ENCODE data around the gene POU2F3.

Gene POU2F3

GRCh38 chr11:120238968-120239620 lies 846 bp upstream of the POU2F3 start:
- Histone ChIP-seq H2BK5ac (ENCODE audit: low read length) (no peak overlapping the region), H2BK15ac (replicated peaks; ENCODE audit: low read depth) (no peak overlapping the region), H3K79me1 (ENCODE audit: low read length) (no peaks in the 10 kb centered on the region), H3K9ac (ENCODE audit: low read length) (no peak overlapping the region), H4K5ac (ENCODE audit: low read length) (no peak overlapping the region), H2AK5ac (ENCODE audit: low read length) (no peak overlapping the region), H3K18ac (ENCODE audit: low read length) (no peak overlapping the region), H3K27ac (ENCODE audit: low read depth, low read length) (no peak overlapping the region), H3K4me1 (ENCODE audit: control insufficient read depth, low read depth, low read length) (no peaks in the 10 kb centered on the region), H3K79me2 (ENCODE audit: control insufficient read depth, insufficient read depth, low read length) (no peaks in the 10 kb centered on the region), H3K36me3 (ENCODE audit: control insufficient read depth, insufficient read depth, low read length) (no peaks in the 10 kb centered on the region), H3K4me3 (ENCODE audit: low read length) (no peak overlapping the region), H3K23ac (ENCODE audit: low read length) (no peak overlapping the region), H2BK120ac (ENCODE audit: low read depth, low read length) (no peak overlapping the region), H4K8ac (ENCODE audit: low read depth, low read length) (no peak overlapping the region), H3K4me2 (ENCODE audit: low read length) (no peak overlapping the region), H3K27me3 (ENCODE audit: insufficient read depth, low read length, poor library complexity) (no peaks in the 10 kb centered on the region), H3K4ac (ENCODE audit: low read depth, low read length) (no peak overlapping the region), H3K56ac (ENCODE audit: low read length) (no peak overlapping the region)
- no peak for DNase-seq
- WGBS (ENCODE audit: extremely low coverage, insufficient coverage, low lambda C conversion rate) = no CpG with 5 or more reads among the region's 11 CpGs

GRCh38 chr11:120240866-120241265 lies 926 bp downstream of the POU2F3 start:
- DNase-seq = no peak
- Histone ChIP-seq H2BK120ac (ENCODE audit: low read depth, low read length) (no peak overlapping the region), H3K4me1 (ENCODE audit: control insufficient read depth, low read depth, low read length) (no peaks in the 10 kb centered on the region), H3K79me2 (ENCODE audit: control insufficient read depth, insufficient read depth, low read length) (no peaks in the 10 kb centered on the region), H3K56ac (ENCODE audit: low read length) (no peak overlapping the region), H3K4ac (ENCODE audit: low read depth, low read length) (no peak overlapping the region), H2AK5ac (ENCODE audit: low read length) (no peak overlapping the region), H3K18ac (ENCODE audit: low read length) (no peak overlapping the region), H3K9ac (ENCODE audit: low read length) (no peak overlapping the region), H3K4me2 (ENCODE audit: low read length) (no peak overlapping the region), H2BK15ac (replicated peaks; ENCODE audit: low read depth) (no peak overlapping the region), H3K79me1 (ENCODE audit: low read length) (no peaks in the 10 kb centered on the region), H3K27ac (ENCODE audit: low read depth, low read length) (no peak overlapping the region), H3K4me3 (ENCODE audit: low read length) (no peak overlapping the region), H3K36me3 (ENCODE audit: control insufficient read depth, insufficient read depth, low read length) (no peaks in the 10 kb centered on the region), H3K23ac (ENCODE audit: low read length) (no peak overlapping the region), H2BK5ac (ENCODE audit: low read length) (no peak overlapping the region), H4K5ac (ENCODE audit: low read length) (no peak overlapping the region), H3K27me3 (ENCODE audit: insufficient read depth, low read length, poor library complexity) (no peaks in the 10 kb centered on the region), H4K8ac (ENCODE audit: low read depth, low read length) (no peak overlapping the region)
- no CpG with 5 or more reads among the region's 2 CpGs for WGBS (ENCODE audit: extremely low coverage, insufficient coverage, low lambda C conversion rate)

- no peaks in the 10 kb centered on the region for H3K27me3 ChIP-seq (ENCODE audit: insufficient read depth, low read length, poor library complexity)
- no peaks in the 10 kb centered on the region for H3K79me1 ChIP-seq (ENCODE audit: low read length)
- H3K79me2 ChIP-seq (ENCODE audit: control insufficient read depth, insufficient read depth, low read length) = no peaks in the 10 kb centered on the region
- no CpG with 5 or more reads among the region's 7 CpGs for WGBS (ENCODE audit: extremely low coverage, insufficient coverage, low lambda C conversion rate)
- no peak overlapping the region for H3K18ac ChIP-seq (ENCODE audit: low read length)
- H3K4me2 ChIP-seq (ENCODE audit: low read length) = no peak overlapping the region
- no peak overlapping the region for H3K4me3 ChIP-seq (ENCODE audit: low read length)
- no peaks in the 10 kb centered on the region for H3K4me1 ChIP-seq (ENCODE audit: control insufficient read depth, low read depth, low read length)
- H4K8ac ChIP-seq (ENCODE audit: low read depth, low read length) = no peak overlapping the region
- H3K23ac ChIP-seq (ENCODE audit: low read length) = no peak overlapping the region
- H3K4ac ChIP-seq (ENCODE audit: low read depth, low read length) = no peak overlapping the region
- H3K36me3 ChIP-seq (ENCODE audit: control insufficient read depth, insufficient read depth, low read length) = no peaks in the 10 kb centered on the region
- no peak for DNase-seq
- H2BK120ac ChIP-seq (ENCODE audit: low read depth, low read length) = no peak overlapping the region
- H3K56ac ChIP-seq (ENCODE audit: low read length) = no peak overlapping the region
- no peak overlapping the region for H2AK5ac ChIP-seq (ENCODE audit: low read length)
- H2BK5ac ChIP-seq (ENCODE audit: low read length) = no peak overlapping the region
- no peak overlapping the region for H3K9ac ChIP-seq (ENCODE audit: low read length)
- no peak overlapping the region for H2BK15ac ChIP-seq (replicated peaks; ENCODE audit: low read depth)
- no peak overlapping the region for H3K27ac ChIP-seq (ENCODE audit: low read depth, low read length)
- no peak overlapping the region for H4K5ac ChIP-seq (ENCODE audit: low read length)
These were observed 1.3 kb downstream of the POU2F3 start for GRCh38 chr11:120241277-120241676.

GRCh38 chr11:120243221-120243620 lies 3.3 kb downstream of the POU2F3 start:
- H3K4me3 ChIP-seq (ENCODE audit: low read length) = no peak overlapping the region
- H3K4ac ChIP-seq (ENCODE audit: low read depth, low read length) = no peak overlapping the region
- no peak overlapping the region for H2BK120ac ChIP-seq (ENCODE audit: low read depth, low read length)
- no peaks in the 10 kb centered on the region for H3K79me2 ChIP-seq (ENCODE audit: control insufficient read depth, insufficient read depth, low read length)
- H3K27ac ChIP-seq (ENCODE audit: low read depth, low read length) = no peak overlapping the region
- no peak overlapping the region for H3K4me2 ChIP-seq (ENCODE audit: low read length)
- no peak overlapping the region for H3K23ac ChIP-seq (ENCODE audit: low read length)
- H3K56ac ChIP-seq (ENCODE audit: low read length) = no peak overlapping the region
- H3K18ac ChIP-seq (ENCODE audit: low read length) = no peak overlapping the region
- no peak overlapping the region for H3K9ac ChIP-seq (ENCODE audit: low read length)
- DNase-seq = no peak
- no peak overlapping the region for H4K8ac ChIP-seq (ENCODE audit: low read depth, low read length)
- WGBS (ENCODE audit: extremely low coverage, insufficient coverage, low lambda C conversion rate) = no CpG with 5 or more reads among the region's 4 CpGs
- H2BK5ac ChIP-seq (ENCODE audit: low read length) = no peak overlapping the region
- H3K79me1 ChIP-seq (ENCODE audit: low read length) = no peaks in the 10 kb centered on the region
- no peak overlapping the region for H2BK15ac ChIP-seq (replicated peaks; ENCODE audit: low read depth)
- H3K4me1 ChIP-seq (ENCODE audit: control insufficient read depth, low read depth, low read length) = no peaks in the 10 kb centered on the region
- no peak overlapping the region for H4K5ac ChIP-seq (ENCODE audit: low read length)
- no peaks in the 10 kb centered on the region for H3K36me3 ChIP-seq (ENCODE audit: control insufficient read depth, insufficient read depth, low read length)
- H2AK5ac ChIP-seq (ENCODE audit: low read length) = no peak overlapping the region
- H3K27me3 ChIP-seq (ENCODE audit: insufficient read depth, low read length, poor library complexity) = no peaks in the 10 kb centered on the region

- no peak overlapping the region for H4K5ac ChIP-seq (ENCODE audit: low read length)
- no peak overlapping the region for H2BK5ac ChIP-seq (ENCODE audit: low read length)
- H3K56ac ChIP-seq (ENCODE audit: low read length) = no peak overlapping the region
- no peak overlapping the region for H3K23ac ChIP-seq (ENCODE audit: low read length)
- no CpG with 5 or more reads among the region's 13 CpGs for WGBS (ENCODE audit: extremely low coverage, insufficient coverage, low lambda C conversion rate)
- no peak overlapping the region for H3K4ac ChIP-seq (ENCODE audit: low read depth, low read length)
- no peaks in the 10 kb centered on the region for H3K79me1 ChIP-seq (ENCODE audit: low read length)
- no peaks in the 10 kb centered on the region for H3K36me3 ChIP-seq (ENCODE audit: control insufficient read depth, insufficient read depth, low read length)
- H3K4me3 ChIP-seq (ENCODE audit: low read length) = no peak overlapping the region
- H3K4me1 ChIP-seq (ENCODE audit: control insufficient read depth, low read depth, low read length) = no peaks in the 10 kb centered on the region
- H3K9ac ChIP-seq (ENCODE audit: low read length) = no peak overlapping the region
- H2AK5ac ChIP-seq (ENCODE audit: low read length) = no peak overlapping the region
- DNase-seq = no peak
- no peak overlapping the region for H3K27ac ChIP-seq (ENCODE audit: low read depth, low read length)
- no peak overlapping the region for H3K4me2 ChIP-seq (ENCODE audit: low read length)
- H4K8ac ChIP-seq (ENCODE audit: low read depth, low read length) = no peak overlapping the region
- H3K18ac ChIP-seq (ENCODE audit: low read length) = no peak overlapping the region
- H2BK120ac ChIP-seq (ENCODE audit: low read depth, low read length) = no peak overlapping the region
- no peaks in the 10 kb centered on the region for H3K27me3 ChIP-seq (ENCODE audit: insufficient read depth, low read length, poor library complexity)
- no peaks in the 10 kb centered on the region for H3K79me2 ChIP-seq (ENCODE audit: control insufficient read depth, insufficient read depth, low read length)
- no peak overlapping the region for H2BK15ac ChIP-seq (replicated peaks; ENCODE audit: low read depth)
These were observed 4.8 kb downstream of the POU2F3 start for GRCh38 chr11:120244476-120245365.

Data from mesendoderm (in vitro differentiated cells).